Measurements from ENCODE around the gene EIF2A. TPM values are rescaled to one million over a fixed set of nuclear protein-coding genes. Genes with fewer than 3 reads are reported as not detected.
"Not testable (repeated sequence)": the region's sequence is repeated elsewhere in the genome, so short reads cannot be mapped to it uniquely, and the experiment has no call there.

Gene EIF2A
- 10 to 100 TPM; 73.1 to 75.5 TPM for total RNA-seq
- long read RNA-seq, donor 1, transcript EIF2A-203 (14 exons, 2,198 nt) = major isoform, 19 of 28 reads
- long read RNA-seq, donor 1, partial matches to known transcripts = 4 of 28 reads
- long read RNA-seq, donor 1, other reads (novel, unspliced or antisense) = 4 of 28 reads
- long read RNA-seq, donor 2, transcript EIF2A-203 (14 exons, 2,198 nt) = major isoform, 97 of 139 reads
- long read RNA-seq, donor 2, partial matches to known transcripts = 29 of 139 reads
- long read RNA-seq, donor 2, other reads (novel, unspliced or antisense) = 11 of 139 reads

DNA sequence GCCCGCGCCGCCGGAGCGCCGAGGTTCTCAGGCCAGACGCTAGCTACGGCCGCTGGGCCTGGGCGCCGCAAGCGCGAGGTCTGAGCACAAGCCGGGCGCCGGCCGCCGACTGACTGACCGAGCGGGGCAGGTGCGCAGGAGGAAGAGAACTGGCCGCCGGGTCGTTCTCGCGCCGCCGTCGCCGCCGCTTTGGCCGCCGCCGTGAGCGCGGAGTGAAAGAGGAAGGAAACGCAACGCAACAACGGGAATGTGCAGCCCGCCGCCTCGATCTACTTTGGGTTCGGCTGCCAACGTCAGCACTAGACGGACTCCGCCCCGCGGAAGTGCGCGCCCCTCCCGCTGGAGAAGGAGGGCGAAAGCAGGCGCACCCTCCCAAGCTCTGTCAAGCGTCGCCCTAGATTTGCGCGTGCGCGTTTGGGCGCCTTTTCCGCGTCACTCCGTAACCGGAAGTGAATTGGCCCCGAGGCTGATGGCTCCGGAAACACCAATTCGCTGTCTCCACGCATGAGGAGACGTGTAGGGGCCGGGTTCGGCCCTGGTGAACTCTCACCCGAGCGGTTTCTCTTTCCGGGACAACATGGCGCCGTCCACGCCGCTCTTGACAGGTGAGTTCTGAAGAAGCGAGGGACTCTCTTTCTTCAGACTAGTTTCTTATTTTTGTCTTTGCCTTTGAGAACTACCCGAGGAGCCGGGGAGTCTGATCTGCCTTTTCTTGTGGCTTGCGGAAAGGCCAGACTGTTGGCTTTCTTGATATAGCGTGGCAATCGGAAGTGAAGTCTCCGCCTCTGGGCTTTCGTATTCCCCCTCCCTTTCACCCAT, at the start of gene EIF2A, which contains the start of gene SERP1:
TSS of gene EIF2A (plus strand) at position 562 of the 819 bp plus-strand sequence. CDS start at position 578, 16 bp downstream.
TSS of gene SERP1 (minus strand) at position 271 of the 819 bp plus-strand sequence. CDS start 361 bp downstream, outside the sequence.
- DNase-seq (ENCODE audit: low spot score) = peak; percentile 100
- intact Hi-C loops (cut with DNase I) = no loop called here

- DNase-seq (ENCODE audit: low spot score) = no peak
- intact Hi-C loops (cut with DNase I) = loop anchor here in 1 of 2 donors (5.0 to 10.0 kb wide), 2 partner anchors 276 to 533 kb away; no protein-coding TSS in a partner anchor
Measured at GRCh38 chr3:150497956-150498355, 48.6 kb upstream of the EIF2A start.

DNA sequence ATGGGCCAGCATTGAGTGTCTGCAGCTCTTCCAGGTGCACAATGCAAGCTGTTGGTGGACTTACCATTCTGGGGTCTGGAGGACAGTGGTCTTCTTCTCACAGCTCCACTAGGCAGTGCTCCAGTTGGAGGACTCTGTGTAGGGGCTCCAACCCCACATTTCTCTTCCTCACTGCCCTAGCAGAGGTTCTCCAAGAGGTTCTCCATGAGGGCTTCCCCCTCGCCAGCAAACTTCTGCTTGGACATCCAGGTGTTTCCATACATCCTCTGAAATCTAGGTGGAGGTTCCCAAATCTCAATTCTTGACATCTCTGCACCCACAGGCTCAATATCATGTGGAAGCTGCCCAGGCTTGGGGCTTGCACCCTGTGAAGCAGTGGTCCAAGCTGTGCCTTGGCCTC, 45.6 kb upstream of the EIF2A start:
- intact Hi-C loops (cut with DNase I); DNase-seq (ENCODE audit: low spot score): not testable (repeated sequence)

DNA sequence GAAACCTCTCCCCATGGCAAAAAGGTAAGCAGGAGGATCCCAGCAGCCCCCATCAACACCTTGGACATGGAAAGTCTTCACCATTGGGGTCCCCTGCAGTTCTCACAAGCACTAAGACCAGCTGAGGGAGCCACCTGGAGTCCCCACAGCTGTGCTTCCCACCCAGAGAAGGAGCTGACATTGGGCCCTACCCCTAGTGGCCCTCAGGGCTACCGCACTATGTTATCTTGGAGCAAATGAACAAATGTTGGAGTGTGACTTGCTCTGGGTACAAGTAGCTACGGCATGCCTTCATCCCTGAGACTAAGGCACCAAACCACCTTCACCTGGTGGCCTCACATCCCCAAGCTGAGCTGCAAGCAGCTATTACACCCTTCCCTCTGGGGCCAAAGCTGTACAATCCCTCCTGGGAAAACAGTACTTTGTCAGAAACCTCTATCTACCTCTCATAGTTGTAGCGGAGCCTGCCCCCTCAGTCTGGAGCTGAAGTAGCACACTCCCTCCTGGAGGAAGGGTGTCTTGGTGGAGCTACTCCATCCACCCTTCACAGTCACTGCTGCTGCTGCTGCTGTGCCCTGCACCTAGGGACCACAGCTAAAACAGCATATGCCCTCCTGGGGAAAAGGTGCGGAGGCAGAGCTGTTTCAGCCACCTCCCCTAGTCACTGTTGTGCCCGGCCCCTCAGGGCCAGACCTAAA, 43.0 kb upstream of the EIF2A start:
- DNase-seq (ENCODE audit: low spot score) = no peak
- intact Hi-C loops (cut with DNase I) = no loop called here

- DNase-seq (ENCODE audit: low spot score) = no peak
- intact Hi-C loops (cut with DNase I) = no loop called here
Measured at GRCh38 chr3:150504483-150504882, 42.1 kb upstream of the EIF2A start.

DNA sequence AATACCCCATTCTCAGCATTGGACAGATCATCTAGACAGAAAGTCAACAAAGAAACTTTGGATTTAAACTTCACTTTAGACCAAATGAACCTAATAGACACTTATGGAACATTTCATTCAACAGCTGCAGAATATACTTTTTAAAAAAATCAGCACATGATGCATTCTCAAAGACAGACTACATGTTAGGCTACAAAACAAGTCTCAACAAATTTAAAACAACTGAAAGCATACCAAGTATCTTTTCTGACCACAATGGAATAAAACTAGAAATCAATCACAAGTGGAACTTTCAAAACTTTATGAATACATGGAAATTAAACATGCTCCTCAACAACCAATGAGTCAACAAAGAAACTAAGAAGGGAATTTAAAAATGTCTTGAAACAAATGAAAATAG, 38.2 kb upstream of the EIF2A start:
- no peak for DNase-seq (ENCODE audit: low spot score)
- intact Hi-C loops (cut with DNase I) = no loop called here

- DNase-seq (ENCODE audit: low spot score) = no peak
- intact Hi-C loops (cut with DNase I) = no loop called here
Measured at GRCh38 chr3:150509780-150510179, 36.8 kb upstream of the EIF2A start.

GRCh38 chr3:150511122-150511821, 35.3 kb upstream of the EIF2A start:
- intact Hi-C loops (cut with DNase I) = no loop called here
- no peak for DNase-seq (ENCODE audit: low spot score)

DNA sequence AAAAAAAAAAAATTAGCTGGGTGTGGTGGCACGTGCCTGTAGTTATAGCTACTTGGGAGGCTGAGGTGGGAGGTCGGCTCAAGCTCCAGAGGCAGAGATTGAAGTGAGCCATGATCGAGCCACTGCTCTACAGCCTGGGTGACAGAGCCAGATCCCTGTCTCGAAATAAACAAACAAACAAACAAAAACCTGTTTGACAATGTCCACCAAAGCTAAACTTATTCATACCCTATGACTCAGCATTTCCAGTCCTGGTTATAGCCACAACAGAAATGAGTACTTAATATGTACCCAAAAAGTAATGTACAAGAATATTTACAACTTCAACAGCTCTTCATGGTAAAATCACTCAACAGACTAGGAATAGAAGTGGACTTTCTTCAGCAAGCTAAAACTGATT, 31.4 kb upstream of the EIF2A start:
- no peak for DNase-seq (ENCODE audit: low spot score)

GRCh38 chr3:150519026-150519425, 27.6 kb upstream of the EIF2A start:
- intact Hi-C loops (cut with DNase I) = no loop called here
- no peak for DNase-seq (ENCODE audit: low spot score)

More for the DNA sequence above, 31.4 kb upstream of the EIF2A start:
- intact Hi-C loops (cut with DNase I) = no loop called here

DNA sequence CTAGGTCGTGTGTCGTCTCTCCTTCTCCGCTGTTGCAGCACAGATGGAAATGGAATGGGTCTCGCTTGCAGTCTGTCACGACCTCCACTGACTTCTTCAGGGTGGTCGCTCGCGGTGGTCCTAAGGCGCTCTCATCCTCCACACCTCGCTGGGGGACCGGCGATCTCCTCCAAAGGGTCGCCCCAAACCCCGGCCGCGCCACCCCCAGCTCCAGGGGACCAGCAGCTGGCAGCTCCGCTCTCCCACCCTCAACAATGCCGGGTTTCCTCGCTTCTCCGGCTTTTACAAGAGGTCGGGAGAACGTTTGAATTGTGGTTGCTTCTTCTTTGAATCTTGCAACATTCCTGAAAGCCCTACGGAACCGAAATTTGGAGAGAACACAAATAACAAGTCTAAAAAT, 26.2 kb upstream of the EIF2A start:
- DNase-seq (ENCODE audit: low spot score) = no peak
- intact Hi-C loops (cut with DNase I) = no loop called here

- intact Hi-C loops (cut with DNase I) = no loop called here
- DNase-seq (ENCODE audit: low spot score) = no peak
Measured at GRCh38 chr3:150521463-150521862, 25.1 kb upstream of the EIF2A start.

- intact Hi-C loops (cut with DNase I) = no loop called here
- DNase-seq (ENCODE audit: low spot score) = no peak
Measured at GRCh38 chr3:150523538-150523937, 23.0 kb upstream of the EIF2A start.

GRCh38 chr3:150527464-150528255, 18.9 kb upstream of the EIF2A start:
- DNase-seq (ENCODE audit: low spot score) = no peak
- intact Hi-C loops (cut with DNase I) = no loop called here

GRCh38 chr3:150528354-150528797, 18.2 kb upstream of the EIF2A start:
- DNase-seq (ENCODE audit: low spot score) = no peak
- intact Hi-C loops (cut with DNase I) = no loop called here

GRCh38 chr3:150531775-150532174, 14.8 kb upstream of the EIF2A start:
- intact Hi-C loops (cut with DNase I) = no loop called here
- DNase-seq (ENCODE audit: low spot score) = no peak

DNA sequence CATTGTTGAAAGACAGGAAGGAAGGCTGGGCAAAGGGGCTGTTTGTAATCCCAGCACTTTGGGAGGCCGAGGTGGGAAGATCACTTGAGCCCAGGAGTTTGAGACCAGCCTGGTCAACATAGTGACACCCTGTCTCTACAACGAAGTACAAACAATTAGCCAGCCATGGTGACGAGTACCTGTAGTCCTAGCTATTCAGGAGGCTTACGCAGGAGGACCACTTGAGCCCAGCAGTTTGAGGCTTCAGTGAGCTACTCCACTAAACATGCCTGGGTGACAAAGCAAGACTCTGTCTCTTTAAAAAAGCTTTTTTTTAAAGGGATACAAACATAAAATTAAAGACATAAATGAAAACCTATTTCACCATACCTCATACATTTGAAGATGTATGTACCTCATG, 11.4 kb upstream of the EIF2A start:
- intact Hi-C loops (cut with DNase I) = no loop called here
- no peak for DNase-seq (ENCODE audit: low spot score)
